HepG2 (cell line): ENCODE data around the gene TBCD. TPM values are rescaled to one million over a fixed set of nuclear protein-coding genes. Genes with fewer than 3 reads are reported as not detected.

ENCODE experiments used
- AKAP8 ChIP-seq: sonication (generic); formaldehyde crosslinking; IDR thresholded peaks from 2 replicates; pipeline ENCODE4 v1.5.1; 2020; ENCODE audit warnings: mild to moderate bottlenecking, missing genetic modification reagents
- BRCA1 ChIP-seq: sonication (generic); formaldehyde crosslinking; IDR thresholded peaks from 2 replicates; pipeline ENCODE4 v1.4.0; 2020; ENCODE audit warnings: missing genetic modification reagents
- CHD2 ChIP-seq: IDR thresholded peaks from 2 replicates; pipeline ENCODE4 v1.6.1; 2011; ENCODE audit warnings: low read depth, low read length, improper control_type of control experiment
- DMAP1 ChIP-seq: IDR thresholded peaks from 2 replicates; pipeline ENCODE4 v1.6.1; 2016
- DZIP1 ChIP-seq: sonication (generic); formaldehyde crosslinking; IDR thresholded peaks from 2 replicates; pipeline ENCODE4 v1.5.0; 2020; ENCODE audit warnings: mild to moderate bottlenecking, missing genetic modification reagents
- MLX ChIP-seq: IDR thresholded peaks from 2 replicates; pipeline ENCODE4 v1.6.1; 2016
- POLR2A ChIP-seq, 2 experiments: IDR thresholded peaks; 2 replicates each; pipeline ENCODE4 v1.6.1; 2011; ENCODE audit warnings: low read depth in 2 of 2, low read length in 2 of 2, mild to moderate bottlenecking in 1 of 2, moderate library complexity in 1 of 2; ENCODE audit not compliant: insufficient read depth in 1 of 2
- REL ChIP-seq: sonication (generic); formaldehyde crosslinking; conservative IDR thresholded peaks from 2 replicates; pipeline ENCODE4 v1.8.0; 2022; ENCODE audit warnings: mild to moderate bottlenecking, missing genetic modification reagents, moderate library complexity
- REXO4 ChIP-seq: sonication (generic); formaldehyde crosslinking; IDR thresholded peaks from 2 replicates; pipeline ENCODE4 v1.8.0; 2022; ENCODE audit warnings: missing genetic modification reagents, mild to moderate bottlenecking, borderline replicate concordance
- RFX3 ChIP-seq: IDR thresholded peaks from 2 replicates; pipeline ENCODE4 v1.6.1; 2016; ENCODE audit warnings: missing biosample characterization, missing genetic modification reagents
- SNAPC2 ChIP-seq: sonication (generic); formaldehyde crosslinking; IDR thresholded peaks from 2 replicates; pipeline ENCODE4 v1.8.1; 2022; ENCODE audit warnings: mild to moderate bottlenecking, missing genetic modification reagents
- SOX13 ChIP-seq, 3 experiments: fragments of 450-650 bp in 1 of 3; sonication (generic) in 1 of 3; formaldehyde crosslinking in 1 of 3; IDR thresholded peaks in 2 of 3; conservative IDR thresholded peaks in 1 of 3; 2 replicates each; pipeline versions ENCODE4 v1.5.0 to v1.6.1; 2016 to 2020; ENCODE audit warnings: antibody characterized with exemption in 1 of 3, mild to moderate bottlenecking in 1 of 3, missing compliant biosample characterization in 1 of 3, missing genetic modification reagents in 1 of 3, moderate library complexity in 1 of 3
- SP4 ChIP-seq: sonication (generic); formaldehyde crosslinking; IDR thresholded peaks from 2 replicates; pipeline ENCODE4 v1.8.1; 2023; ENCODE audit warnings: mild to moderate bottlenecking, missing genetic modification reagents
- ZBED4 ChIP-seq: sonication (generic); formaldehyde crosslinking; IDR thresholded peaks from 2 replicates; pipeline ENCODE4 v1.4.0; 2020; ENCODE audit warnings: missing genetic modification reagents, borderline replicate concordance
- ZBTB46 ChIP-seq: sonication (generic); formaldehyde crosslinking; IDR thresholded peaks from 2 replicates; pipeline ENCODE4 v1.4.0; 2020; ENCODE audit warnings: mild to moderate bottlenecking, missing genetic modification reagents, borderline replicate concordance
- ZNF280B ChIP-seq: sonication (generic); formaldehyde crosslinking; IDR thresholded peaks from 2 replicates; pipeline ENCODE4 v1.5.0; 2020; ENCODE audit warnings: missing genetic modification reagents, mild to moderate bottlenecking, borderline replicate concordance
- ZNF510 ChIP-seq: sonication (generic); formaldehyde crosslinking; IDR thresholded peaks from 2 replicates; pipeline ENCODE4 v1.4.0; 2020; ENCODE audit warnings: low read depth, mild to moderate bottlenecking, missing genetic modification reagents
- polyA plus RNA-seq, 8 experiments: library from polyadenylated mRNA; depleted of rRNA in 3 of 8; stranded (reverse) in 7 of 8; unstranded in 1 of 8; fragments of >200 nt; fragmentation: Illumina TruSeq in 4 of 8; extraction: Trizol in 4 of 8; gene quantifications; 2 replicates each; pipeline versions ENCODE4 v1.2.1 to v1.2.3, GENCODE V29; 2011 to 2016; ENCODE audit warnings: low read depth in 4 of 8, missing spikeins in 1 of 8, mixed read lengths in 1 of 8; ENCODE audit not compliant: insufficient read depth in 1 of 8
- total RNA-seq, 5 experiments: library from RNA; depleted of rRNA; stranded (reverse); fragments of >200 nt; fragmentation: Illumina TruSeq; extraction: Trizol; gene quantifications; 2 replicates each; pipeline ENCODE4 v1.2.3, GENCODE V29; 2016; ENCODE audit warnings: low read depth in 1 of 5

The TBCD gene
- total and polyA plus RNA-seq, 2 of the 13 experiments (the other 11 are each of a cell fraction or from before 2014, with no cell fraction given), result 33.9 to 54.8 TPM

GRCh38 chr17:82716203-82717010 lies 35.5 kb upstream of the TBCD start, which contains the start of gene FN3KRP (continued):
- TF ChIP-seq ZNF280B (CRISPR knock-in tag) (0 out of 2 replicates have a peak, but pooled peaks have one; percentile 76), RFX3 (CRISPR knock-in tag) (no peak), BRCA1 (no peak), CHD2 (no peak), POLR2A (IDR thresholded peaks at IDR 0.05; ENCODE audit: insufficient read depth in 1 of 2, low read depth in 2 of 2, low read length in 2 of 2) (peak; percentile 69 to 76), ZNF510 (CRISPR knock-in tag) (no peak), ZBTB46 (CRISPR knock-in tag) (no peak), ZBED4 (CRISPR knock-in tag) (peak; percentile 70), MLX (CRISPR knock-in tag) (peak; percentile 69; the same call in 1 of the 2 replicates), SOX13 (IDR thresholded peaks at IDR 0.05) (no peak), SOX13 (CRISPR knock-in tag; conservative IDR thresholded peaks at IDR 0.05 in 1 of 2, IDR thresholded peaks at IDR 0.05 in 1 of 2) (0 out of 4 replicates have a peak, but pooled peaks of 1 of the 2 experiments have one; percentile 27), REXO4 (CRISPR knock-in tag) (no peak), DMAP1 (peak; percentile 46; the same call in 1 of the 2 replicates), SNAPC2 (CRISPR knock-in tag) (peak; percentile 52; the same call in 1 of the 2 replicates), REL (CRISPR knock-in tag) (0 out of 2 replicates have a peak, but pooled peaks have one; percentile 60), AKAP8 (CRISPR knock-in tag) (no peak), SP4 (CRISPR knock-in tag) (peak; percentile 73), DZIP1 (CRISPR knock-in tag) (peak; percentile 53; the same call in 1 of the 2 replicates)
